NB4 (cell line): ENCODE results near the gene NUP160.
"Not testable (repeated sequence)": the region's sequence is repeated elsewhere in the genome, so short reads cannot be mapped to it uniquely, and the experiment has no call there.

Experiments
- CTCF ChIP-seq: IDR thresholded peaks from one replicate; pipeline ENCODE4 v1.5.1; 2012; ENCODE audit warnings: low read depth, low read length
- MAX ChIP-seq: IDR thresholded peaks from 2 replicates; pipeline ENCODE4 v1.6.1; 2011; ENCODE audit warnings: low read depth, low read length

- TF ChIP-seq CTCF, MAX: not testable (repeated sequence)
Observed at GRCh38 chr11:47742494-47742893, 105.7 kb downstream of the NUP160 start.
